ENCODE results near the gene CAVIN1.

The CAVIN1 gene

DNA sequence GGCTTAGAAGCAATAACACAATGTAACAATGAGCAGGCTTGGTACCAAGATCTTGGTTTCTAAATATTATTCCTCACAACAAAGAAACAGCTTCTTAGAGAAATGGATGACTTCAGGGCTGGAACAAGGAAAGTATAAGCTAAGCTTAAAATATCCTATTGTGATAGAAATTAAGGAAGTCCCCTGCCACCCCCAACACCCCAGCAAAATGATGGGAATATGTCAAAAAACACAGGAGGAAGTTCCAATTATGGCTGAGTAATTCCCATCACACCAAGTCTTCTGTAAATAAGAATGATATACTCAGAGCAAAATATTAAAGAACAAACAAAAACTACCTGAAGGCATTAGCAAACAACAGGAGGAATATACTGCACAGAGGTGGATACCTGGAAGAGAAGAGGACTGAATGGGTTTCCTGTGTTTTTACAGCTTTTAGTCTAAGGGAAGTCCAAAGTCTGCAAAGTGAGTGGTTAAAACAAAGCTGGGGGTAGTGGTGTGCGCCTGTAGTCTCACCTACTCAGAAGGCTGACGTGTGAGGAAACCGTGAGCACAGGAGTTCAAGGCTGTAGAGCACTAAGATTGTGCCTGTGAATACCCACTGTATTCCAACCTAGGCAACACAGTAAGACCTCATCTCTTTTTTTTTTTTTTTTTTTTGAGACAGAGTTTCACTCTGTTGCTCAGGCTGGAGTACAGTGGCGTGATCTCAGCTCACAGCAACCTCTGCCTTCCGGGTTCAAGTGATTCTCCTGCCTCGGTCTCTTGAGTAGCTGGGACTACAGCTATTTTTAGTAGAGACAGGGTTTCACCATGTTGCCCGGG is 18.5 kb upstream of the CAVIN1 start:
- no peak overlapping the region for H3K27ac ChIP-seq

DNA sequence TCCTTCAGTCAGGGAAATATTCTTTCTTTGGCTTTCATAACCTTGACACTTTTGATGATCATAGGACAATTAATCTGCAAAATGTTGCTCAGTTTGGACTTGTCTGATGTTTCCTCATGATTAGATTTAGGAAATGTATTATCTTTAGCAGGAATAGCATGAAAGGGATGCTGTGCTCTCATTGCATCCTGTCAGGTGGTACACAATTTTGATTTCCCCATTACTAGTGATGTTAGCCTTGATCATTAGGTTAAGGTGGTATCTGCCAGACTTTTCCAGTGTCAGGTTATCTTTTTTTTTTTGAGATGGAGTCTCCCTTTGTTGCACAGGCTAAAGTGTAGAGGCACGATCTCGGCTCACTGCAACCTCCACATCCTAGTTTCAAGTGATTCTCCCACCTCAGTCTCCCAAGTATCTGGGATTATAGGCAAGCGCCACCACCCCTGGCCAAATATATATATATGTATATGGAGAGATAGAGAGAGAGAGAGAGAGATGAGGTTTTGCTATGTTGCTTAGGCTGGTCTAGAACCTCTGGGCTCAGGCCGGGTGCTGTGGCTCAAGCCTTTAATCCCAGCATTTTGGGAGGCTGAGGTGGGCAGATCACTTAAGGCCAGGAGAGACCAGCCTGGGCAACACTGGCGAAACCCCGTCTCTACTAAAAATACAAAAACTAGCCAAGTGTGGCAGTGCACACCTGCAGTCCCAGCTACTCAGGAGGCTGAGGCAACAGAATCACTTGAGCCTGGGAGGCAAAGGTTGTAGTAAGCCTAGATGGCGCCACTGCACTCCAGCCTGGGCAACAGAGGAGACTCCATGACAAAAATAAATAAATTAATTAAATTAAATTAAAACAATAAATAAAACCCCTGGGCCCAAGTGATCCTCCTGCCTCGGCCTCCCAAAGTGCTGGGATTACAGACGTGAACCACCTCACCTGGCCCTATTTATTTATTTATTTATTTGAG is 15.8 kb upstream of the CAVIN1 start:
- no peak overlapping the region for H3K27ac ChIP-seq

More for the DNA sequence above, 18.5 kb upstream of the CAVIN1 start:
- no peak for TF ChIP-seq ZFX (IDR thresholded peaks at IDR 0.05; ENCODE audit: borderline replicate concordance)
- TF ChIP-seq, protein P1, sequence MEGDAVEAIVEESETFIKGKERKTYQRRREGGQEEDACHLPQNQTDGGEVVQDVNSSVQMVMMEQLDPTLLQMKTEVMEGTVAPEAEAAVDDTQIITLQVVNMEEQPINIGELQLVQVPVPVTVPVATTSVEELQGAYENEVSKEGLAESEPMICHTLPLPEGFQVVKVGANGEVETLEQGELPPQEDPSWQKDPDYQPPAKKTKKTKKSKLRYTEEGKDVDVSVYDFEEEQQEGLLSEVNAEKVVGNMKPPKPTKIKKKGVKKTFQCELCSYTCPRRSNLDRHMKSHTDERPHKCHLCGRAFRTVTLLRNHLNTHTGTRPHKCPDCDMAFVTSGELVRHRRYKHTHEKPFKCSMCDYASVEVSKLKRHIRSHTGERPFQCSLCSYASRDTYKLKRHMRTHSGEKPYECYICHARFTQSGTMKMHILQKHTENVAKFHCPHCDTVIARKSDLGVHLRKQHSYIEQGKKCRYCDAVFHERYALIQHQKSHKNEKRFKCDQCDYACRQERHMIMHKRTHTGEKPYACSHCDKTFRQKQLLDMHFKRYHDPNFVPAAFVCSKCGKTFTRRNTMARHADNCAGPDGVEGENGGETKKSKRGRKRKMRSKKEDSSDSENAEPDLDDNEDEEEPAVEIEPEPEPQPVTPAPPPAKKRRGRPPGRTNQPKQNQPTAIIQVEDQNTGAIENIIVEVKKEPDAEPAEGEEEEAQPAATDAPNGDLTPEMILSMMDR (IDR thresholded peaks at IDR 0.05) = no peak

DNA sequence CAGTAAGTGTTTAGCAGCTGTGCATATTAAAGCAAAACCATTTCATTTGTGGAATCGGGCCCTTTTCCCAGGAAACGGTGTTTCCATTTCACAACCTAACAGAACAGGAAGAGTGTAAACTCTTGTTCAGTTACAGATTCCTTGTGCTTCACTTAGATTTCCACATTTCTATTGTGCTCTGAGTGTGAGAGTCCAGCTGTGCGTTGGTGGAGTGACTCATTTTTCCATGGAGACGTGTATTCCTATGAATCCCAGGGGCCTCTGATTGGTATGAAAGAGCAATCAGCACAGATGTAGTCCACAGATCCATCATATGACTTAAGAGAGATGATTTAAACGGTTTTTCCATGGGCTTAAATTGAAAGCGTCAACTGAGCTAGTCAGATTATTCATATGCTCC is 13.3 kb upstream of the CAVIN1 start:
- TF ChIP-seq ZFX (IDR thresholded peaks at IDR 0.05; ENCODE audit: borderline replicate concordance) = no peak
- TF ChIP-seq, protein P1 (IDR thresholded peaks at IDR 0.05) = no peak
- no peak overlapping the region for H3K27ac ChIP-seq

More for the DNA sequence above, 15.8 kb upstream of the CAVIN1 start:
- TF ChIP-seq, protein P1 (IDR thresholded peaks at IDR 0.05) = peak; percentile 75
- TF ChIP-seq ZFX (IDR thresholded peaks at IDR 0.05; ENCODE audit: borderline replicate concordance) = no peak

DNA sequence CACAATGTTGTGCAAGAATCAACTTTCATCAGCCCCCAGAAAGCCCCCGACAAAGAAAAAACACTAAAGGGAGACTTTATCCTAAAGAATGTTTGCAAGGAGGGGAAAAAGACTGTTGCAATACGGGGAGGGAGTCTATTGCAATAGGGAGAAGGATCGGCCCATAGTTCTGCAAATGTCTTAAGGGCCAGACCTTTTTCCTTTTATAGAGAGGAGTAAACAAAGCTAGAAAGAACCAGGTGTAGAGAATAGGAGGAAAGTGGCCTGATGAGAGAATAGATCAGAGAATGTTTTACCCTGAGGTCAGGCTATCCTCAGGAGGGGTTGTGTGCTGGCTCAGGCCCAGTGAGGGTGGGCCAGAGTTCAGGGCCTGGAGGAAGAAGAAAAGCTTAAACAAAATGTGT is 8.7 kb upstream of the CAVIN1 start:
- H3K27ac ChIP-seq = no peak overlapping the region
- TF ChIP-seq, protein P1 (IDR thresholded peaks at IDR 0.05) = no peak

DNA sequence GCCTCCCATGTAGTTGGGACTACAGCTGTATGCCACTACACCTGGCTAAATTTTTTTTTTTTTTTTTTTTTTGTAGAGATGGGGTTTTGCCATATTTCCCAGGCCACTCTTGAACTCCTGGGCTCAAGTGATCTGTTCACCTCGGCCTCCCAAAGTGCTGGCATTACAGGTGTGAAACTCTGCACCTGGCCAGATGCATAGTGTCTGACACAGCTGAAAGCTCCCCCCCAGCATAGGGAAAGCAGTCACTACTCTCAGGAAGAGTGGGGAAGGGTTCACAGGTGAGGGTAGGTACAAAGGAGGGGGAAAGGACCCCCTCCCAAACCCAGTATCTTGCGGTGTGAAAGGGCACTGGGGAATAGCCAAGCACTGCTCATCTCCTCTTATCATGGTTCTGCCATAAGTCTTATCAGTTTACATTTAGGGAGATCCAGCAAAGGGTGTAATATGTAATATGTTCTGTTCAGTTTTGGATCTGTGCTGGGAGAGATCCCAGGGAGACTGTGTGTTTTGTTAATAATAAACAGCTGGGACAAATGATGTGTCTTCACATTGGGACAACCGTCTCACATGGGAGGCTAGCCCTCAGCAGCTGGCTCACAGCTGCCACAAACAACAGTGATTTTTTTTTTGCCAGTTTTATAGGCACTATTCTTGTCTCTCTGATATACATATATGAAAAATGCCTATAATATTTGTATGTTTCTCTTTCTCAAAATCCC is 6.8 kb upstream of the CAVIN1 start:
- H3K27ac ChIP-seq = no peak overlapping the region
- no peak for TF ChIP-seq ZFX (IDR thresholded peaks at IDR 0.05; ENCODE audit: borderline replicate concordance)
- TF ChIP-seq, protein P1 (IDR thresholded peaks at IDR 0.05) = no peak

DNA sequence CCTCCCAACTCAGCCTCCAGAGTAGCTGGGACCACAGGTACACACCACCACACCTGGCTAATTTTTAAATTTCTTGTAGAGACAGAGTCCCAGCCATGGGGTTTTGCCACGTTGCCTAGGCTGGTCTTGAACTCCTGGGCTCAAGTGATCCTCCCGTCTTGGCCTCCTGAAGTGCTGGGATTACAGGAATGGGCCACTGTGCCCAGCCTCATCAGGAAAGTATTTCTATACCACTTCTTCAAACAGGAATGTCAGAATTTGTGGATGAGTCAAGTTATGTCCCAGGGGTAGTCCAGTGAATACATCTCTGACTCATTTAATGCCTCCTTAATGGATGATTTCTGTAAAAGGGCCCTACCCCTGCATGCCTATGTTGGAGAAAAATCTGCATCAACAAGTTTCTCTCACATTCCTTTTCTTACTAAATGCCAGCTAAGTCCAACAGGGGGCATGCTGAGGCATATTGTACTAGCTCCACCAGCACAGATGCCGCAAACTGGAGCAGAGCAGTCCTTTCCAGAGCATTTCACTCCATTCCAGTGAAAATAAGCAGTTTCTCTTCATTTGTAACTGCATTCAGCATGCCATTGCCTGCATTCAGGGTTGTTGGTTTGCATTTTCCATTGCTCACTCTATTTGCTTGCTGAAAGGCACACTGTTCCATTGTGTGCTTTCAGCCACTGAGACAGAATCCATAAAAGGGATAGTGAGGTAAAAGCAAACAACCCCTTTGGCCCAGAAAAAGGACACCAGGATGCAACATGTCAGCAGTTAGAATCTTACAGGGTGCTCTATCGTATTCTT is 5.3 kb upstream of the CAVIN1 start:
- H3K27ac ChIP-seq = no peak overlapping the region
- no peak for TF ChIP-seq ZFX (IDR thresholded peaks at IDR 0.05; ENCODE audit: borderline replicate concordance)
- TF ChIP-seq, protein P1 (IDR thresholded peaks at IDR 0.05) = peak; percentile 83

All from 22Rv1 (cell line).